ENCODE results near the gene BTBD16. TPM values are rescaled to one million over a fixed set of nuclear protein-coding genes. Genes with fewer than 3 reads are reported as not detected.

The BTBD16 gene
- total RNA-seq, 1 experiment from 2014 or later: 0.82 TPM

- TF ChIP-seq CTCF (IDR thresholded peaks at IDR 0.05) (no peak), REST (IDR thresholded peaks at IDR 0.05; ENCODE audit: insufficient read depth in 1 of 2, low read depth in 2 of 2, low read length in 1 of 2) (no peak)
- no peaks in the 10 kb centered on the region for H3K27me3 ChIP-seq (ENCODE audit: control insufficient read depth, insufficient read depth, low read length)
- ATAC-seq (no peak), DNase-seq (ENCODE audit: low read depth, low spot score) (no peak)
- ChIA-PET CTCF (no interaction called here), POLR2A (no interaction called here)
- in situ Hi-C loops (cut with HindIII; ENCODE audit: low pct_unique_long_range_greater_than_20kb, low sequenced_read_pairs): no loop called here
- no TSS peak for BruUV-seq (replicated peaks)
- peaks cover 24% of the 10 kb centered on the region for H3K4me1 ChIP-seq (ENCODE audit: control insufficient read depth, insufficient read depth, low read length)
- H3K27ac ChIP-seq (ENCODE audit: low read length): peak overlapping the region; percentile 13; the same call in 1 of the 2 replicates
- no peak overlapping the region for H3K4me3 ChIP-seq (ENCODE audit: low read depth in 2 of 2, low read length in 2 of 2)
- H3K9me3 ChIP-seq (ENCODE audit: control insufficient read depth, insufficient read depth, low read depth, low read length): peaks cover 4% of the 10 kb centered on the region; the same call in 1 of the 2 replicates
- no peaks in the 10 kb centered on the region for H3K36me3 ChIP-seq (ENCODE audit: control insufficient read depth, insufficient read depth, low read length)
- intact Hi-C loops (cut with micrococcal nuclease; ENCODE audit: unreplicated experiment): no loop called here
These were observed 70.2 kb downstream of the BTBD16 start for GRCh38 chr10:122341141-122341810.

GRCh38 chr10:122342293-122343134 is 71.4 kb downstream of the BTBD16 start:
- Histone ChIP-seq H3K4me1 (ENCODE audit: control insufficient read depth, insufficient read depth, low read length) (peaks cover 20% of the 10 kb centered on the region), H3K36me3 (ENCODE audit: control insufficient read depth, insufficient read depth, low read length) (no peaks in the 10 kb centered on the region), H3K27me3 (ENCODE audit: control insufficient read depth, insufficient read depth, low read length) (no peaks in the 10 kb centered on the region), H3K4me3 (ENCODE audit: low read depth in 2 of 2, low read length in 2 of 2) (no peak overlapping the region), H3K27ac (ENCODE audit: low read length) (peak overlapping the region; percentile 45), H3K9me3 (ENCODE audit: control insufficient read depth, insufficient read depth, low read depth, low read length) (peaks cover 6% of the 10 kb centered on the region; the same call in 1 of the 2 replicates)
- ChIA-PET CTCF (no interaction called here), POLR2A (no interaction called here)
- DNase-seq (ENCODE audit: low read depth, low spot score) (no peak), ATAC-seq (peak; percentile 43)
- BruUV-seq (replicated peaks): no TSS peak
- in situ Hi-C loops (cut with HindIII; ENCODE audit: low pct_unique_long_range_greater_than_20kb, low sequenced_read_pairs): no loop called here
- TF ChIP-seq CTCF (IDR thresholded peaks at IDR 0.05): peak; percentile 87
- TF ChIP-seq POLR2AphosphoS5 (IDR thresholded peaks at IDR 0.05; ENCODE audit: low read depth, low read length): no peak
- intact Hi-C loops (cut with micrococcal nuclease; ENCODE audit: unreplicated experiment): no loop called here

All from Panc1 (cell line).